ENCODE results near the gene DGKE.

DNA sequence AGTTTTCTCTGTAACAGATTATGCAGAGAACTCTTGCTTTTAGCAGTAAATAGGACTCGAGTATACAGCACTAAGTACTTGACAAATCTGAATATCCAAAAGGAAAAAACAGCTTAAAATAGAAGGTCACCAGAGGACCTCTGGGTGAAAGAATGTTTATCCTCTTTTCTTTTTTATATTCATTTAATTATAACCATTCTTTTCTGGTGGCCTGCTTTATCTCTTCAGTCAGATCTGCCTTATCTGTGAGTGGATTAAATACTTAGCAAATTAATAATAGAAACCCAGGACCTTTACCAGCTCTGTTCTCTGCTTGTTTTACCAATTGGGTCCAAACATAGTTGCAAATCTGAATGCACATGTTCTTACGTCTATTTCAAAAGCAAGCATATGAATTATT, 8.6 kb downstream of the DGKE start:
- TF ChIP-seq POLR2A (IDR thresholded peaks at IDR 0.05; ENCODE audit: low read depth, low read length): no peak
- no peak for TF ChIP-seq POLR2AphosphoS5 (IDR thresholded peaks at IDR 0.05; ENCODE audit: low read depth, low read length)
- TF ChIP-seq SPI1 (IDR thresholded peaks at IDR 0.05; ENCODE audit: low read depth, low read length): no peak
